ENCODE results near the gene ICAM2.
A peak's percentile ranks its signal among the peaks of the same experiment; 100 is the strongest.

Gene ICAM2
- total RNA-seq = 54.4 to 96.0 (median 65.4) reads per million in 3 experiments

- DNase-seq = peak; percentile 97
Observed at GRCh38 chr17:64020056-64020766, at the start of gene ICAM2. Gene ICAM2 (minus strand): TSS chr17:64020633. CDS start chr17:64006691, 13,942 bp downstream.

DNA sequence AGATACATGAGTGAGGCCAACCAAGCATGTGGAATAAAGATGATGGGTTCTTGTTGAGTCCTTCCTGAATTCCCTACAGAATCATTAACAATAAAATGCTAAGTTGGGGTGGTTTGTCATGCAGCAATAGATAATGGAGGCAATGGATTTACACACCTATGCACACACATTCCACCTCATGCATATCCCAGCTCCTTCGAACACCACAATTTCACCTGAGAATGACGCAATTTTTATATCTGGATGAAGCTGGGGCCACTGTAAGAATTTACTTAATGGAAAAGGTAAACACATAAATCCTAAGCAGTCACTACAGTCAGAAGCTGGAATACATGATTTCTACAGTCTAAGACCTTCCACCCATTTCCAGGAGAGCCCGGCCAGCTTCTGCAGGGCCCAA, 49.8 kb upstream of the ICAM2 start:
- no peak for DNase-seq

GRCh38 chr17:64069143-64069542, 48.7 kb upstream of the ICAM2 start:
- DNase-seq = no peak

- DNase-seq = no peak
Observed at GRCh38 chr17:64067657-64068056, 47.2 kb upstream of the ICAM2 start.

GRCh38 chr17:64066716-64067115, 46.3 kb upstream of the ICAM2 start:
- peak; percentile 81 for DNase-seq

DNA sequence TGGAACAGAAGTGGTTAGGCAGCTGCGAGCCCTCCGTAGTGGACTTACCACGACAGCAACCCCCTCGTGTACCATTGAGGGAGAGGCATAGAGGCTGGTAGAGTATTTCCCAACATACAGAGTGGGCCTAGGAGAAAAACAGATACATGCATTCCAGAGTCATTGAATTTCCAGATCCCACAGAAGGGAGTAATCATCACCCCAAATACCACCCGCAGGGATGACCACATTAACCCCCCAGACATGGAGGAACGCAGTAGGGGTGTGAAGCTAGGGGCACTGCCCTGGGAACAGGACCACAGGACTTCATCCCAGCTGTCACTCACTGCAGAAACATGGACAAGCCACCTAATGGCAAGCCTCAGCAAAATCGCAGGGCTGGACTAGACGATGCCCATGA, 44.7 kb upstream of the ICAM2 start:
- no peak for DNase-seq

DNA sequence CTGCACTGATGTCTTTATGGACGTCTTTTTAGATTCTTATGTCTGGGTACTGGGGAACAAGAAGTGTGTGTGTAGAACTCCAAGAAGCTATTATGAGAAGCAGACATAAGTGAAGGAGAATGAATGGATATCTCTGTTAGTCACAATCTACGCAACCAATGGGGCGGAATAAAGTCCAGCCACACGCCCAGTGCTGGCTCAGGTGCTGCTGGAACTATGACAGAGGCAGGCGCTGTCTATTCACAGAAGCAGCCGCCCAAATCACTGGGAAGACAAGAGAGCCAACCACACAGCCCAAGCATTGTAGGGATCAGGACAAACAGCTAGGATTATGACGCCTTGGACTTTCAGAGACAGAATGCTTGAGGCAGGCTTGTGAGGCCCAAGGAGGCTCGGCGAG, 43.9 kb upstream of the ICAM2 start:
- no peak for DNase-seq

GRCh38 chr17:64063766-64064224, 43.4 kb upstream of the ICAM2 start:
- DNase-seq = peak; percentile 53

DNA sequence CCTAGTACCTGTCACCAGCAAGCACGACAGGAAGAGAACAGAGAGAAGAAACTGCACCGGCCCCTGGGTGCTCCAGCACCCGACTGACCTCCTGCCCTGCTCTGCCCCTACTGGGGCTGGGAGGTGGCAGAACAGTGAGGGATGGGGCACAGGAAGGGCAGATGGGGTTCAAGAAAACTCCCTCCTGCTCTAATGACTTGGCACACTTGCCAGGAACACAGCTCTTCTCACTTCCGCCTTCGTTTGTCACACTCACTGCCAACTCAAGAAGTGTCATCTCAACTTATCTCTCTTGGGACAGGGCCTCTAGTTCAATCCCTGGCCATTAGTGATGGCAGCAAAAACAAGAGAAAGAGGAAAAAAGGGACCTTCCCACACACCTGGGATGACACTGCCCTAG, 42.7 kb upstream of the ICAM2 start:
- no peak for DNase-seq

DNA sequence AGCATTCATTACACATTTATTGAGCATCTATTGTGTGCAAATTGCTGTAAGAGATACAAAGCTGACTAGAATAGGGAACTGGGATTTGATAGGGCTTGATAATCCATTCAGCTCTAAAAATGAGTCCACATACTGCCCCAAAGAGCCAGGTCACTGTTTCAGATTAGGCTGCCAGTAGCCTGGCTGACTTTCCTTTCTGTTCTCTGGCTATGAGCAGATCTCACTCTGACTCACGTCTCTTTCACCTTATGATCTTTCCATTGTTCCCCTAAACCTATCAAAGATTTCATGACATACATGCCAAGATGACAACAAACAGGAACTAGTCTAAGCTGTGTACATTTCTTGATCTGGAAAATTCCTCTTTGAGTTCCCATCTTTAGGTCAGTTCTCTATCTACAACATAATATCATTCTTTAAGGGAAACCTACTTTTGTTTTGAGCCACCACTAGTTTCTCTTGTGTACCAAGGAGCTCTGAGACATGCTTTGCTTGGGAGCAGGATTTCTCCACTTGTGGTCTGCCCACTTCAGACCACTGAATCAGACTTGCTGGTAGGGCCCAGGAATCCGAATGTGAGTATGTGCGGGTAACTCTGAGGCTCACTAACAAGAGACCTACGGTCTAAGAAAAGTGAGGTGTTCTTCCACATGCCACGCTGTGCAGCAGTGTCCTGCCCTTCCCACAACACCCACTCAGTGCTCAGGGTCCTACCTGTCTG, 40.9 kb upstream of the ICAM2 start:
- DNase-seq = no peak

DNA sequence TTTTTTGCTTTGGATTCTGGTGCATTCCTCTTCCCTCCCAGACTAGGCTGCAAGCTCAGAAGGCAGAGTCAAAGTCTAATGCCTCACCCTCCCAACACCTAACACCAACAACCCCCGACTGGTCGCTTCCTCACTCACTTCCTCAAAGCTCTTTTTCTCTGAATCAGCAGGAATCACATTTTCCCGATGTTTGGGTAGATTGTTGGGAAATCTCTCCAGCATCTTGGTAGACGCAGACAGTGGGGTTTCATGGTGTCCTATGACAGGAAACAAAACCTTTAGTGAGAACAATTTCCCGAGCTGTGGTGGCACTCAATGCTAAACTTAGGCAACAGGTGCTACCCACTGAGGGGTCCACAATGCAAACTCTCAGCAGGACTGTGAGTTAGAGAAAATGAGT, 39.9 kb upstream of the ICAM2 start:
- DNase-seq = no peak

- DNase-seq = no peak
Observed at GRCh38 chr17:64059756-64060155, 39.3 kb upstream of the ICAM2 start.

DNA sequence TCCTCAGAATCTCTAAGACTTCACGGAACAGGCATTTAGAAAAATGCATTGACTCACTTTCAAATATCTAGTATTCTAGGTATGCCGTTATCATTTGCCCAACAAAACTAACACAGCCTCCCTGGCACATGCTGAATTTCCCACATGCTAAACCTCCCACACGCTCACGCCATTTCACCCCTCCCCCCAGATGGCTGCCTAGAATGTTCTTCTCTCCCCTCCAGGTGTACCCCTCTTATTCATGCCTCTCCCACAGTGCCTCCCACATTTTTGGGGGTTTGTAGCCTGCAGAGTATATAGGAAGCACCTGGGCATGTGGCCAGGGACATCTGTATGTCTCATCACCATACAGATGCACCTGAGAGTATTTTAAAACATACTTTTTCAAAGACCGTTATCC, 38.2 kb upstream of the ICAM2 start:
- DNase-seq = no peak

GRCh38 chr17:64057701-64058263, 37.3 kb upstream of the ICAM2 start:
- DNase-seq = no peak

GRCh38 chr17:64056269-64057005, 36.0 kb upstream of the ICAM2 start:
- no peak for DNase-seq

GRCh38 chr17:64055183-64056142, 35.0 kb upstream of the ICAM2 start:
- no peak for DNase-seq

DNA sequence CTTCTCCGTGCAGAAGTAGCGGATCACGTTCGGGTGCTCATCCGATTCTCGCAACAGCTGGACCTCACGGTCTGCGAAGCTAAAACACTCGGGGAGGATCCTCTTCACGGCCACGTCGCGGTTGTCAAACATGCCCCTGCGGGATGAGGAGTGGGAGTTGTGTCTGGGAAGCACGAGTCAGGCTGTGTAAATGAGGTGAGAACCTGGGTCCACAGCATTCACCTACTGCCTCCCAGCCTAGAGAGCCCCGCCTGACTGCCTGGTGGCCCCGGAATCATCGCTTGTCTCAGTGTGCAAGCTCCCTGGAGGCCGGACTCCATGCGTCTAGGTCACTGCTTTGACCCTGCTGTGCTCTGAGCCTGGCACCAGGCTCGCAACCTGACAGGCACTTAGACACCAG, 33.9 kb upstream of the ICAM2 start:
- no peak for DNase-seq

- DNase-seq = no peak
Observed at GRCh38 chr17:64053101-64053500, 32.7 kb upstream of the ICAM2 start.

DNA sequence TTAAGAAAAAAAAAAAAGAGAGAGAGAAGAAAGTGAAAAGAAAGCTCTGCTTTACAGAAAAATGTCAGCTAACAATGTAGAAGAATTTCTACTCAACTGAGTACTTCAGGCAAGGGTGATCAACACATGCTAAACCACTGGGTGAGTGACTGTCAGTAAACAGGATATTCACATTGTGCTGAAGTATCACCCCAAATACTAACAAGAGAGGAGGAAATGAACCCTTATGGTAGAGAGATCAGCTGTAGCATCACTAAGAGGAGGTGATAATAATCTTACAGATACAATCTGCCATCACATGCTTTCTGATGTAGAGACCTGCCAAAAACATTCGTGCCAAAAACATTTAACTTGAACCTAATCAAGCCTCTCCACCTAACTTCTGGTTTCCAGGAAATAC, 30.7 kb upstream of the ICAM2 start:
- DNase-seq = peak; percentile 76

GRCh38 chr17:64048805-64049204, 28.4 kb upstream of the ICAM2 start:
- DNase-seq = no peak

DNA sequence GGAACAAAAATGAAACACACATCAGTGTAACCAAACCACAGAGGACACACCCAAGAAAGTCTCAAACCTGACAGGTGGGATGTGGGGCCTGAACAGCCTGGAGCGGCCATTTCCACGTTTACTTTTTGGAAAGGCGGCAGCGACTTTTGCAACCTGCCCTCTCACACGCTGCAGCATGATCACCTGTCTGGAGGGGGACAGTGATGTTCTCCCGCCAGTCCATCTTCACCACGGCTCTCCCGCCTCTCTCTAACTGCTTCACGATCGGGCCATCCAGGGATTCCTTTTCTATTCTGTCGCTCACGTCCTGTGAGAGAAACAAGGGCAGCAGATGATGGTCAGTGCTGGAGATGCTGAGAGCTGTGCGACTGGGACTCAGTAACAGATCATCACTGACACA, 24.7 kb upstream of the ICAM2 start:
- DNase-seq = no peak
